Panc1 (cell line): ENCODE results near the gene COL5A1. TPM values are rescaled to one million over a fixed set of nuclear protein-coding genes. Genes with fewer than 3 reads are reported as not detected.

Experiments
- ATAC-seq: fragments of 200-7000 bp; cut with Tn5 transposase; 2 replicates; pipeline ENCODE4 v1.9.1; 2020; ENCODE audit warnings: mild to moderate bottlenecking, moderate library complexity
- BruUV-seq: library from RNA; stranded (reverse); fragments of 400-500 nt; replicated peaks from 2 replicates; lab custom pipeline; 2021; lab: Mats Ljungman, UMichigan
- CTCF ChIA-PET: fragments of 300-600 bp; sonication (Branson Sonifier 250); formaldehyde crosslinking; loops from one replicate; lab custom pipeline; 2022; ENCODE audit warnings: antibody characterized with exemption; lab: Charles Lee
- POLR2A ChIA-PET: fragments of 300-600 bp; sonication (Branson Sonifier 250); formaldehyde crosslinking; loops from one replicate; lab custom pipeline; 2022; ENCODE audit warnings: antibody characterized with exemption; lab: Charles Lee
- DNase-seq: peaks from one replicate; pipeline ENCODE4 v3.0.0-alpha.2; 2010; ENCODE audit warnings: low read depth, low spot score
- H3K27ac ChIP-seq: 2 replicates; pipeline ENCODE4 v1.5.1; 2011; ENCODE audit warnings: mild to moderate bottlenecking, low read length, inconsistent platforms
- H3K27me3 ChIP-seq: fragments of 200-500 bp; sonication (Bioruptor generic); 2 replicates; pipeline ENCODE4 v1.6.0; 2014; ENCODE audit warnings: low read length, inconsistent platforms; ENCODE audit not compliant: control insufficient read depth, insufficient read depth
- H3K36me3 ChIP-seq: fragments of 200-500 bp; sonication (Bioruptor generic); 2 replicates; pipeline ENCODE4 v1.5.1; 2014; ENCODE audit warnings: inconsistent platforms, mild to moderate bottlenecking, low read length, moderate library complexity; ENCODE audit not compliant: control insufficient read depth, insufficient read depth
- H3K4me1 ChIP-seq: 2 replicates; pipeline ENCODE4 v1.5.1; 2011; ENCODE audit warnings: inconsistent platforms, mild to moderate bottlenecking, low read length, moderate library complexity; ENCODE audit not compliant: control insufficient read depth, insufficient read depth
- H3K4me3 ChIP-seq, 2 experiments: 2 replicates each; pipeline ENCODE4 v1.5.1; 2011 to 2012; ENCODE audit warnings: low read depth in 2 of 2, low read length in 2 of 2, mild to moderate bottlenecking in 2 of 2, inconsistent platforms in 1 of 2, moderate library complexity in 1 of 2
- H3K9me3 ChIP-seq: fragments of 200-500 bp; sonication (Bioruptor generic); 2 replicates; pipeline ENCODE4 v1.5.1; 2014; ENCODE audit warnings: low read depth, mild to moderate bottlenecking, inconsistent platforms, low read length, moderate library complexity; ENCODE audit not compliant: control insufficient read depth, insufficient read depth
- POLR2AphosphoS5 ChIP-seq: IDR thresholded peaks from 2 replicates; pipeline ENCODE4 v1.6.1; 2012; ENCODE audit warnings: mild to moderate bottlenecking, low read depth, low read length, moderate library complexity
- SIN3A ChIP-seq: IDR thresholded peaks from 2 replicates; pipeline ENCODE4 v1.6.1; 2012; ENCODE audit warnings: low read depth, mild to moderate bottlenecking, low read length, moderate library complexity, borderline replicate concordance; ENCODE audit not compliant: insufficient read depth
- TCF7L2 ChIP-seq: IDR thresholded peaks from 2 replicates; pipeline ENCODE4 v1.6.1; 2011; ENCODE audit warnings: mild to moderate bottlenecking, low read depth, low read length, inconsistent platforms
- in situ Hi-C: cut with HindIII; loops from 2 replicates; pipeline ENCODE4 v1.10.0; 2016; ENCODE audit warnings: low sequenced_read_pairs, low pct_unique_long_range_greater_than_20kb
- intact Hi-C: fragments of 100-400 bp; cut with micrococcal nuclease; formaldehyde crosslinking; loops from one replicate; pipeline ENCODE4 v1.10.0; 2022; ENCODE audit not compliant: unreplicated experiment
- total RNA-seq: library from RNA; stranded (reverse); gene quantifications from one replicate; pipeline ENCODE4 v1.2.1, GENCODE V29; 2021; ENCODE audit not compliant: unreplicated experiment
- TF ChIP-seq, protein P1 (sequence below), 2 experiments: IDR thresholded peaks; 2 replicates each; pipeline ENCODE4 v1.6.1; 2011 to 2012; ENCODE audit warnings: low read depth in 2 of 2, control low read depth in 1 of 2, low read length in 1 of 2, mild to moderate bottlenecking in 1 of 2, moderate library complexity in 1 of 2; ENCODE audit not compliant: insufficient read depth in 1 of 2
- TF ChIP-seq, protein P2 (sequence below): fragments of 450-650 bp; IDR thresholded peaks from 2 replicates; pipeline ENCODE4 v1.5.1; 2017; ENCODE audit warnings: mild to moderate bottlenecking

COL5A1 gene
- total RNA-seq, 1 experiment from 2014 or later = 5.7 TPM

DNA sequence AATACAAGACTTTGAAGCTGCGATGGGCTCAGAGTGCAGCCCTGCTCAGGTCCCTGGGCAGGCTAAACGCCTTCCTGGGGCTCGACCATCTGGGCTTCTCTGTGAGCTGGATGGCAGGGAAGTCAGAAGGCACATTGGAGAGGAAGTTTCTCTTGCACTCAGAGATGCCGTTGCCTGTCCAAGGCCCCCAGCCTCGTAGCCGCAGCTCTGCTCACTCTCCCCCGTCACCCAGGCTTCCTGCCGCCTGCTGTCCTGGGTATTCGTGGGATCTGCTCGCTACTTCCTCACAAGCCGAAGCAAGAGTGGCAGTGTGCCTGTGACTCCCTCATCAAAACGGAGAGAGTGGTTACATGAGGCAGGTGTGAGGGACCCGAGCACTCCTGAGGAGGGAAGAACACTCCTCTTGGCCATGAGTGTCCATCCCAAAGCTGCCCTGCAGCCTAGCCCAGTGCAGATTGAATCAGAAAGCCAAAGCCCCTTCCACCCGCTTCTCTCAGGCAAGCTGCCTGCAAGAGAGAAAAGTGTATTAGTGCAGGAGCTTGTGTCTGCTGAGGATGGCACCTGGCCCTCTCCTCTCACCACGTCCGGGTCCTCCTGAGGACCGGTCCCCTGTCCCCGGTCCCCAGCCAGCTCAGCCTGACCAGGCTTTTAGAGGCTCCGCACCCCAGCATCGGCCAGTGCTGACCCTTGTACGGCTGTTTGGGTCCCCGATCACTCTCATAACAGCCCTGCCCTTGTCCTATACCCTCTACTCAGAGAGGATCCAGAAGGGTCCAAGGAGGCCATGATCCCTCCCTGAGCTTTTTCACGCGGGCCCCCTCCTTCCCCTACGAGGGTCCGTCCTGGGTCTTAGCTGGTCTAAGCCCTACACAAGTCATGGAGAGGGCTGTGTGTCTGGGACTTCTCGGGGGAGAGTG, 246.3 kb downstream of the COL5A1 start:
- Histone ChIP-seq H3K9me3 (no peaks in the 10 kb centered on the region), H3K4me3 (no peak overlapping the region), H3K36me3 (no peaks in the 10 kb centered on the region), H3K4me1 (no peaks in the 10 kb centered on the region), H3K27me3 (no peaks in the 10 kb centered on the region; the same call in 1 of the 2 replicates), H3K27ac (no peak overlapping the region)
- ChIA-PET CTCF (no interaction called here), POLR2A (no interaction called here)
- TF ChIP-seq, protein P1, sequence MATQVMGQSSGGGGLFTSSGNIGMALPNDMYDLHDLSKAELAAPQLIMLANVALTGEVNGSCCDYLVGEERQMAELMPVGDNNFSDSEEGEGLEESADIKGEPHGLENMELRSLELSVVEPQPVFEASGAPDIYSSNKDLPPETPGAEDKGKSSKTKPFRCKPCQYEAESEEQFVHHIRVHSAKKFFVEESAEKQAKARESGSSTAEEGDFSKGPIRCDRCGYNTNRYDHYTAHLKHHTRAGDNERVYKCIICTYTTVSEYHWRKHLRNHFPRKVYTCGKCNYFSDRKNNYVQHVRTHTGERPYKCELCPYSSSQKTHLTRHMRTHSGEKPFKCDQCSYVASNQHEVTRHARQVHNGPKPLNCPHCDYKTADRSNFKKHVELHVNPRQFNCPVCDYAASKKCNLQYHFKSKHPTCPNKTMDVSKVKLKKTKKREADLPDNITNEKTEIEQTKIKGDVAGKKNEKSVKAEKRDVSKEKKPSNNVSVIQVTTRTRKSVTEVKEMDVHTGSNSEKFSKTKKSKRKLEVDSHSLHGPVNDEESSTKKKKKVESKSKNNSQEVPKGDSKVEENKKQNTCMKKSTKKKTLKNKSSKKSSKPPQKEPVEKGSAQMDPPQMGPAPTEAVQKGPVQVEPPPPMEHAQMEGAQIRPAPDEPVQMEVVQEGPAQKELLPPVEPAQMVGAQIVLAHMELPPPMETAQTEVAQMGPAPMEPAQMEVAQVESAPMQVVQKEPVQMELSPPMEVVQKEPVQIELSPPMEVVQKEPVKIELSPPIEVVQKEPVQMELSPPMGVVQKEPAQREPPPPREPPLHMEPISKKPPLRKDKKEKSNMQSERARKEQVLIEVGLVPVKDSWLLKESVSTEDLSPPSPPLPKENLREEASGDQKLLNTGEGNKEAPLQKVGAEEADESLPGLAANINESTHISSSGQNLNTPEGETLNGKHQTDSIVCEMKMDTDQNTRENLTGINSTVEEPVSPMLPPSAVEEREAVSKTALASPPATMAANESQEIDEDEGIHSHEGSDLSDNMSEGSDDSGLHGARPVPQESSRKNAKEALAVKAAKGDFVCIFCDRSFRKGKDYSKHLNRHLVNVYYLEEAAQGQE (IDR thresholded peaks at IDR 0.05; ENCODE audit: insufficient read depth in 1 of 2, low read depth in 2 of 2, low read length in 1 of 2) = no peak
- TF ChIP-seq SIN3A = no peak
- TF ChIP-seq, protein P2, sequence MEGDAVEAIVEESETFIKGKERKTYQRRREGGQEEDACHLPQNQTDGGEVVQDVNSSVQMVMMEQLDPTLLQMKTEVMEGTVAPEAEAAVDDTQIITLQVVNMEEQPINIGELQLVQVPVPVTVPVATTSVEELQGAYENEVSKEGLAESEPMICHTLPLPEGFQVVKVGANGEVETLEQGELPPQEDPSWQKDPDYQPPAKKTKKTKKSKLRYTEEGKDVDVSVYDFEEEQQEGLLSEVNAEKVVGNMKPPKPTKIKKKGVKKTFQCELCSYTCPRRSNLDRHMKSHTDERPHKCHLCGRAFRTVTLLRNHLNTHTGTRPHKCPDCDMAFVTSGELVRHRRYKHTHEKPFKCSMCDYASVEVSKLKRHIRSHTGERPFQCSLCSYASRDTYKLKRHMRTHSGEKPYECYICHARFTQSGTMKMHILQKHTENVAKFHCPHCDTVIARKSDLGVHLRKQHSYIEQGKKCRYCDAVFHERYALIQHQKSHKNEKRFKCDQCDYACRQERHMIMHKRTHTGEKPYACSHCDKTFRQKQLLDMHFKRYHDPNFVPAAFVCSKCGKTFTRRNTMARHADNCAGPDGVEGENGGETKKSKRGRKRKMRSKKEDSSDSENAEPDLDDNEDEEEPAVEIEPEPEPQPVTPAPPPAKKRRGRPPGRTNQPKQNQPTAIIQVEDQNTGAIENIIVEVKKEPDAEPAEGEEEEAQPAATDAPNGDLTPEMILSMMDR = no peak
- TF ChIP-seq POLR2AphosphoS5 = no peak
- TF ChIP-seq TCF7L2 = no peak
- ATAC-seq = no peak; the same call in 1 of the 2 replicates
- intact Hi-C loops = no loop called here
- DNase-seq = no peak
- in situ Hi-C loops = no loop called here
- no TSS peak for BruUV-seq

DNA sequence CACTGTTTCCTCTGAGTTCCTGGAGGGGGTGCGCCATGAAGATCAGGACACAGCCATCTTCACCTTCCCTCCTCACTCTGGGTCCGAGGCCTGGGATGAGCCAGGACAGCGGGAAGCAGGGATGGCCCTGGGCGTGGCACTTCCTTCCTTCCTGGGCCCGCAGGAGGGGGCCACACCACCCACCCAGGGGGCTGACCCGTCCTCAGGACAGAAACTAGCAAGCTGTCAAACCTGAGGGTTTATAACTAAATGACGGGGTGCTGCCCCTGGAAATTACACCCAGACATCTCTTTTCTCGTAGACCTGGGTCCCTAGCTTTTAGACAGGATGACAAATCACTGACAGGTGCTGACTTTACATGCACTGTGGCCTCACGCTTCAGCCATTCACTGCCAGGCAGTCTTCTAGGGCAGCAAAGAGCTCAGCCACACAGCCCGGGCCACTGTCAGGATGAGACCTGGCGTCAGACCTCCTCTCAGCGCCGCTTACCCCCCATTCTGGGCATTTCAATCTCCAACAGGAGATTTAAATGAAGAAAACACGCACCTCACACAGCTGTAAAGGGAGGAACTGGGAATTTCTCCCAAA, 247.1 kb downstream of the COL5A1 start:
- intact Hi-C loops = no loop called here
- CTCF ChIA-PET = no interaction called here
- Histone ChIP-seq H3K36me3 (no peaks in the 10 kb centered on the region), H3K4me1 (no peaks in the 10 kb centered on the region), H3K27me3 (no peaks in the 10 kb centered on the region; the same call in 1 of the 2 replicates), H3K4me3 (no peak overlapping the region), H3K9me3 (no peaks in the 10 kb centered on the region), H3K27ac (no peak overlapping the region)
- TF ChIP-seq POLR2AphosphoS5 = no peak
- no peak for TF ChIP-seq SIN3A
- TF ChIP-seq TCF7L2 = no peak
- TF ChIP-seq, protein P1 (IDR thresholded peaks at IDR 0.05; ENCODE audit: insufficient read depth in 1 of 2, low read depth in 2 of 2, low read length in 1 of 2) = no peak
- TF ChIP-seq, protein P2 = no peak
- ATAC-seq (no peak), DNase-seq (no peak)
- POLR2A ChIA-PET = no interaction called here
- no TSS peak for BruUV-seq
- in situ Hi-C loops = no loop called here
